NK-92 (cell line): ENCODE data around the gene CEP68.
"Not testable (repeated sequence)": the region's sequence is repeated elsewhere in the genome, so short reads cannot be mapped to it uniquely, and the experiment has no call there.

Source experiments
- DNase-seq: peaks from one replicate; lab custom pipeline; 2025; ENCODE audit not compliant: unreplicated experiment; lab: John Stamatoyannopoulos, UW

The CEP68 gene

DNA sequence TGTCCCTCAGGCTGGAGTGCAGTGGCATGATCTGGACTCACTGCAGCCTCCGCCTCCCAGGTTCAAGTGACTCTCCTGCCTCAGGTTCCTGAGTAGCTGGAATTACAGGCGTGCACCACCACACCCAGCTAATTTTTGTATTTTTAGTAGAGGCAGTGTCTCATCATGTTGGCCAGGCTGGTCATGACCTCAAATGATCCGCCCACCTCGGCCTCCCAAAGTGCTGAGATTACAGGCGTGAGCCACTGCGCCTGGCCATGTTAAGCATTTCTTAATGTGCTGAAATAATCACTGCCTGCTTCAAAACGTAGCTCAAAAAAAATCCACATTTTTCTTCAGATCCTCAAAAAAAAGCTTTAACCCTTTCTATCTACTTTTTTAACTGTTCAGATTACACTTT lies 69.2 kb downstream of the CEP68 start:
- DNase-seq = not testable (repeated sequence)

DNA sequence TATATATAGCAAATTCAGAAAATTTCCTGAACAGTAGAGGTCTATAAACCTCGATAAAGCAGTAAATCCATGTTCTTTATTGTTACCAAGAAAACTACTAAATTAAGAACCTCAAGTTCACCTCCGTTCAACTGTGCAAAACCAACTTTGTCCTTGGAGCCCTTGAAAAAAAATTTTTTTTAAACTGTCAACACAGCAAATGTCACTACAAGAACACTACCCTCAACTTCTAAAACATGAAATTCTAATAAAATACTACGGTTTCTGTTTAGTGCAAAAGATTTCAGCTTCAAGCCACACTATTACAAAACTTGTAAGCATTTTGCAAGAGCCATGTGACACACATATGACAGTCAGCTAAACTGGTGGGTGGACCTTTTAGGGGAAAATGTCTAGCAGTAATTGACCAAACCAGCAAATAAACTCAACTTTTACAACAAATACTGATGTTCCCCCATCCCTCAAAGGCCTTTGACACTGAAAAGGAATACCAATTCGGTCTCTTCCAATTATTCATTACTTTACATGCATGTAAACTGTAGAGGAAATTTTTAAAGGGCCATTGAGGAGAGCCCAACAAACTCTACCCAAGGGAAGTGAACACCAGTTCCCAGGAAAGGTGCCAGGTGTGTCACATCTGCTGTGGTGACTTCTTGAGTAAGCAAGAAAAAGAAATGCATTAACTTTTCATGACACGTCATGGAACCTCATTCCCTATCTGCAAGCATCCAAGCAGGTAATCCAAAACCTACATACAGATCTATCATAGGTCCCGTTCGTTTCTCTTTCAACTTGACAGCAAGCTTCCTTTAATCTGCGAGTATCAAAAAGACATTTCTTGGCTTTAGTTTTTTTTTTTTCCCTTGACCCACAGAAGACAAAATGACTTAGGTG lies 72.3 kb downstream of the CEP68 start:
- DNase-seq = no peak

- DNase-seq = no peak
Measured at GRCh38 chr2:65129286-65129825, 73.1 kb downstream of the CEP68 start.

DNA sequence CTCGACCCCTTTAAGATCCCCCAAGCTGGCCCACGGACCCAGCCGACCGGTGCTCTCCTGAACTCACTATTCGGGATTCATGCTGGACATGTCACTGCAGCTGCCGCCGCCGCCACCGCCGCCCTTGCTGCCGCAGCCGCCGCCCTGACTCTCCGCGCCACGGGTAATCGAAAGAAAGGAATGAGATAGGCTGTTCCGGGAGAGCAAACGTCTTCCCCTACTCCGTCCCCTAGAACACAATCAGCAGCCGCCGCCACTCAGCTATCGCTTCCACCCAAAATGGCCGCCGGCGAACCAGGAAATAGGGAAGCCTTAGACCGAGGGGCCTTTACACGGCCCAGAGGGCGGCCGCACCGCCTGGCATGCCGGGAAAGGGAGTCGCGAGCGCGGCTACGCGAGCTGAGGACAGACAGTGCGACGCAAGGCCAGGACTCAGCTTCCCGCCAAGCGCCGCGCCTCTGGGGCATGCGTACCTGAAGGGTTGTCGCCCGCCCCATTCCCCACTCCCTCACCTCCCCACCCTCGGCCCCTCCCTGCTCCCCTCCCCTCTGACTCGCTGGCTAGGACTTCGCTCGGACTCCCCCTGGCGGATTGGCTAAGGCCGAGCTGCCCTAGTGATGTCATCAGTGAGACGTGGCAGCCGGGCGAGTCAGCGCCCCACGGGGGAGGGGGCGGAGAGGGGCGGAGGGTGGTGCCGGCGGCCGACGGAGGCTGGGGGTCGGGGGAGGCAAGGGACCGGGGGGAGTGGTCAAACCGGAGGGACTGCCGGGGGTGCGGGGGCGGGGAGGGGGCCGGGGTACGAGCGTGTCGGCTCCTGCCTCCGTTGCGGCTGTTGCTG lies 73.8 kb downstream of the CEP68 start, which contains the start of gene RAB1A:
RAB1A (minus strand) TSS at position 281 of the 838 bp plus-strand sequence; CDS start at position 90, 191 bp downstream.
- DNase-seq = peak; percentile 97

DNA sequence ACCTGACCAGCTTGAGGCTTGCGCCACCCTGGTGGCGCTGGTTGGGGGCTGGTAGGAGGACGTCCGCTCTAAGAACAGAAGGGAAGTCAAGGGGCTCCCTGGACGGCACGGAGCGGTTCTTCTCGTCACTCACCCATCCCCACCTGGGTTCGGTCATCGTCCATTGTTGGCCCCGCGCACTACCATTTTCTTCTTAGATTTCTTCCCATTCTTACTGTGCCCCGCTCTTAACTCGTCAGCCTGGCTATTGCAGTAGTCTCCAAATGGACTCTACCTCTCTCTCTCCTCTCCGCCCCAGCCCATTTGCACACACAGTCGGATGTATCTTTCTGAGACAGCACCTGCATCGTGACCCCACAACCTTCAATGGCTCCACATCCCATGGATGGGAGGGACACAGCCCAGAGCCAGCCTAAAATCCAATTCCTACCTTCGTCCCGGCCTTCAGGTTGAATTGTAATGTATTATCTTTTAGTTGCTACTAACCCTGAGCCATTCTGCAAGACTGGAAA lies 74.5 kb downstream of the CEP68 start:
- DNase-seq = no peak

- not testable (repeated sequence) for DNase-seq
Measured at GRCh38 chr2:65132930-65133329, 76.7 kb downstream of the CEP68 start.

DNA sequence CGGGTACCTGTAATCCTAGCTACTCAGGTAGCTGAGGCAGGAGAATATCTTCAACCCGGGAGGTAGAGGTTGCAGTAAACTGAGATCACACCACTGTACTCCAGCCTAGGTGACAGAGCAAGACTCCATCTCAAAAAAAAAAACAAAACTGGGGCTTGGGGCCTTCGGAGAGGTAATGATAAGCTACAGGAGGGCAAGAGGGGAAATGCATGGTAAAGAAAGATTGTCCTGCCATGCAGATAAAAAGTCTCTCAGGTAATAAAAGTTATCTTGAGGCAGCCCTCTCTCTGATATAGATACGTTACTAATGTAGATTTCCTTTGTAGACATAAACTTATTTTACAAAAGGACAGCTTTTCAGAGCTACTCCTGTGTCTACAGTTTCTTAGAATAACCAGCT lies 77.4 kb downstream of the CEP68 start:
- no peak for DNase-seq

DNA sequence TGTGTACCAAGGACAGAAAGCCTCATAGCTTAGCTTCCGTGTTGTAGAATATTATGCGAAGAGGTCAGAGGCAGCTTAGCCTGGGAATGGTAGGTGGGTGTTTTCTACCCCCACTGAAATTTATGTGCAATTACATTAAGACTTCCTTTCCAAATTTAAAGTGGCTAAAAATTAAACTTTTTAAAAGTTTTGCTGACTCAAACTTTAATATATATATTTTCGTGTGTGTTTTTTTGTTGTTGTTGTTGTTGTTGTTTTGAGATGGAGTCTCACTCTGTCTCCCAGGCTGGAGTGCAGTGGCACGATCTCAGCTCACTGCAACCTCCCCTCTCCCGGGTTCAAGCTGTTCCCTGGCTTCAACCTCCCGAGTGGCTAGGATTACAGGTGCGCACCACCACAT lies 77.9 kb downstream of the CEP68 start:
- no peak for DNase-seq

DNA sequence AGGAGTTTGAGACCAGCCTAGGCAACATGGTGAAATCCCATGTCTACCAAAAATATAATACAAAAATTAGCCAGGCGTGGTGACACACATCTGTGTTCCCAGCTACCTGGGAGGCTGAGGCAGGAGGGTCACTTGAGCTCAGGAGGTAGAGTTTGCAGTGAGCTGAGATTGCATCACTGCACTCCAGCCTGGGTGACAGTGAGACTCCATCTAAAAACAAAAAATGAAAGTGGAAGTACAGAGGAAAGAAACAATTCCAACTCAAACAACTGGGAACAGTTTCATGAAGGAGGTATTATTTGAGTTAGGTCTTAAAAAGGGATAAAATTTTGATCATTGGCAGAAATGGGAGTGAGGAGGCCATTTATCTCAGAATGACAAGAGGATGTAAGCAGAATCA lies 80.0 kb downstream of the CEP68 start:
- no peak for DNase-seq
